GM12874 (cell line): ENCODE data around the gene ZBED1.

Experiments
- TF ChIP-seq, protein P1 (sequence below): IDR thresholded peaks from 2 replicates; pipeline ENCODE4 v1.5.1; 2011; ENCODE audit warnings: low read depth, mild to moderate bottlenecking, control low read depth, low read length, moderate library complexity; ENCODE audit not compliant: insufficient read depth

Gene ZBED1

DNA sequence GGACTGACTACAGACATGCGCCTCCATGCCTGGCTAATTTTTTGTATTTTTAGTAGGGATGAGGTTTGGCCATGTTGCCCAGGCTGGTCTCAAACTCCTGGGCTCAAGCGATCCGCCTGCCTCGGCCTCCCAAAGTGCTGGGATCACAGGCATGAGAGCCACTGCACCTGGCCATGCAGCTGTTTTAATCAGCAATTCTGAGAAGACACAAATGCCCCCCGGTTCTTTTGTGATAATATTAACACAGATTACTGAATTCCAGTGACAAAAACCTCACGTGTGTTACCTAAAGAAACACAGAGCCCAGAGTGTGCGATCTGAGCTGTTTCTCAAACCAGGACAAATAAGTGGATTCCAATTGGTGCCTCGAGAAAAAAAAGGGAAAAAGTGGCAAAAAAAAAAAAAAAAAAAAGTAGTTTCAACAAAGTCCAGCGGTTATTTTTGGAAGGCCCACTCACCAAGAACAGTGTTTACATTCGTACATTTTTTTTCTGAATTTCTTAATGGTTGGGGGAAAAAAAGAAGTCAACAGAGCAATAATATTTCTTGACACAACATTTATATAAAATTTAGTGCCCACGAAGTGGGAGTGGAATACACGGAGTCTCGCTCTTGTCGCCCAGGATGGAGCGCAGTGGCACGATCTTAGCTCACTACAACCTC is 17.2 kb downstream of the ZBED1 start:
- TF ChIP-seq, protein P1, sequence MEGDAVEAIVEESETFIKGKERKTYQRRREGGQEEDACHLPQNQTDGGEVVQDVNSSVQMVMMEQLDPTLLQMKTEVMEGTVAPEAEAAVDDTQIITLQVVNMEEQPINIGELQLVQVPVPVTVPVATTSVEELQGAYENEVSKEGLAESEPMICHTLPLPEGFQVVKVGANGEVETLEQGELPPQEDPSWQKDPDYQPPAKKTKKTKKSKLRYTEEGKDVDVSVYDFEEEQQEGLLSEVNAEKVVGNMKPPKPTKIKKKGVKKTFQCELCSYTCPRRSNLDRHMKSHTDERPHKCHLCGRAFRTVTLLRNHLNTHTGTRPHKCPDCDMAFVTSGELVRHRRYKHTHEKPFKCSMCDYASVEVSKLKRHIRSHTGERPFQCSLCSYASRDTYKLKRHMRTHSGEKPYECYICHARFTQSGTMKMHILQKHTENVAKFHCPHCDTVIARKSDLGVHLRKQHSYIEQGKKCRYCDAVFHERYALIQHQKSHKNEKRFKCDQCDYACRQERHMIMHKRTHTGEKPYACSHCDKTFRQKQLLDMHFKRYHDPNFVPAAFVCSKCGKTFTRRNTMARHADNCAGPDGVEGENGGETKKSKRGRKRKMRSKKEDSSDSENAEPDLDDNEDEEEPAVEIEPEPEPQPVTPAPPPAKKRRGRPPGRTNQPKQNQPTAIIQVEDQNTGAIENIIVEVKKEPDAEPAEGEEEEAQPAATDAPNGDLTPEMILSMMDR, result no peak

DNA sequence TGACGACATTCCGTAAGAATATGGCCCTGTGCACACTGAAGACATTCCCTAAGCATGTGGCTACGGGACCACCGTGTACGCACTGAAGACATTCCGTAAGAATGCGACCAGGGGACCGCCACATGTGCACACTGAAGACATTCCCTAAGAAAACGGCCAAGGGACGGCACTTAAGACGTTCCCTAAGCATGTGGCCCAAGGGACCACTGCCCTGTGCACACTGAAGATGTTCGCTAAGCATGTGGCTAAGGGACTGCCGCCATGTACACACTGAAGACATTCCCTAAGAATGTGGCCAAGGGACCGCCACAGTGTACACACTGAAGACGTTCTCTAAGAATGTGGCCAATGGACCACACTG is 21.4 kb downstream of the ZBED1 start:
- TF ChIP-seq, protein P1, result no peak

DNA sequence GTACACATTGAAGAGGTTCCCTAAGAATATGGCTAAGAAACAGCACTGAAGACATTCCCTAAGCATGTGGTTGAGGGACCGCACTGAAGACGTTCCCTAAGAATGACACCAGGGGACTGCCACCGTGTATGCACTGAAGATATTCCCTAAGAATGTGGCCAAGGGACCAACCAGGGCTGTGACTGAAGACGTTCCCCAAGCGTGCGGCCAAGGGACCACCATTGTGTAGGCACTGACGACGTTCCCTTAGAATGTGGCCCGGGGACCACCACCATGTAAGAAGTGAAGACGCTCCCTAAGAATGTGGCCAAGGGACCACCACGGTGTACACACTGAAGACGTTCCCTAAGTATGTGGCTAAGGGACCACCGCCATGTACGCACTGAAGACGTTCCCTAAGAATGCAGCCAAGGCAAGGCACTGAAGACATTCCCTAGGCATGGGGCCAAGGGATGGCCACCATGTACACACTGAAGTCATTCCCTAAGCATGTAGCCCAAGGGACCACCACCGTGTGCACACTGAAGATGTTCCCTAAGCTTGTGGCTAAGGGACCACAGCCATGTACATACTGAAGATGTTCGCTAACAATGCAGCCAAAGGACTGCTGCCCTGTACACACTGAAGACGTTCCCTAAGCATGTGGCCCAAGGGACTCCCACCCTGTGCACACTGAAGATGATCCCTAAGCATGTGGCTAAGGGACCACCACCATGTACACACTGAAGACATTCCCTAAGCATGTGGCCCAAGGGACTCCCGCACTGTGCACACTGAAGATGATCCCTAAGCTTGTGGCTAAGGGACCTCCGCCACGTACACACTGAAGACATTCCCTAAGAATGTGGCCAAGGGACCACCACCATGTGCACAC is 22.0 kb downstream of the ZBED1 start:
- TF ChIP-seq, protein P1, result no peak

DNA sequence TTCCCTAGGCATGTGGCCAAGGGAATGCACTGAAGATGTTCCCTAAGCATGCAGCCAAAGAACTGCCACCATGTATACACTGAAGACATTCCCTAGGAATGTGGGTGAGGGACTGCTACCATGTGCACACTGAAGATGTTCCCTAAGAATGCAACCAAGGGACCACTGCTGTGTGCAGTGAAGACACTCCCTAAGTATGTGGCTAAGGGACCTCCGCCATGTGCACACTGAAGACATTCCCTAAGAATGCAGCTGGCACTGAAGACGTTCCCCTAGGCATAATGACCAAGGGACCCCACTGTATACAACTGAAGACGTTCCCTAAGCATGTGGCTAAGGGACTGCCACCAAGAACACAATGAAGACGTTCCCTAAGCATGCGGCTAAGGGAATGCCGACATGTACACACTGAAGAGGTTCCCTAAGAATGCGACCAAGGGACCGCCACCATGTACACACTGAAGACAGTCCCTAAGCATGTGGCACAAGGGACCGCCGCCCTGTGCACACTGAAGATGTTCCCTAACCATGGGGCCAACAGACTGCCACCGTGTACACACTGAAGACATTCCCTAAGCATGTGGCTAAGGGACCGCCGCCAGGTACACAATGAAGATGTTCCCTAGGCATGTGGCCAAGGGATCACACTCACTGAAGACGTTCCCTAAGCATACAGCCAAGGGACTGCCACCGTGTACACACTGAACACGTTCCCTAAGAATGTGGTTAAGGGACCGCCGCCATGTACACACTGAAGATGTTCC is 25.6 kb downstream of the ZBED1 start:
- TF ChIP-seq, protein P1, result no peak

DNA sequence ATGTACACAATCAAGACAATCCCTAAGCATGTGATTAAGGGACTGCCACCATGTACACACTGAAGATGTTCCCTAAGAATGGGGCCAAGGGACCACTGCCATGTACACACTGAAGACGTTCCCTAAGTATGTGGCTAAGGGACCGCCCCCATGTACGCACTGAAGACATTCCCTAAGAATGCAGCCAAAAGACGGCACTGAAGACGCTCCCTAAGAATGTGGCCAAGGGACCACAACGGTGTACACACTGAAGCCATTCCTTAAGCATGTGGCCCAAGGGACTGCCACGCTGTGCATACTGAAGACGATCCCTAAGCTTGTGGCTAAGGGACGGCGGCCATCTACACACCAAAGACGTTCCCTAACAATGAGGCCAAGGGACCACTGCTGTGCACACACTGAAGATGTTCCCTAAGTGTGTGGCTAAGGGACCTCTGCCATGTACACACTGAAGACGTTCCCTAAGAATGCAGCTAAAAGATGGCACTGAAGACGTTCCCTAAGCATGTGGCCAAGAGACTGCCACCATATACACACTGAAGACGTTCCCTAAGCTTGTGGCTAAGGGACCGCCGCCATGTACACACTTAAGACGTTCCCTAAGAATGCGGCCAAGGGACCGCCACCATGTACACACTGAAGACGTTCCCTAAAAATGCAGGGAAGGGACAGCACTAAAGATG is 26.4 kb downstream of the ZBED1 start:
- TF ChIP-seq, protein P1, result no peak

DNA sequence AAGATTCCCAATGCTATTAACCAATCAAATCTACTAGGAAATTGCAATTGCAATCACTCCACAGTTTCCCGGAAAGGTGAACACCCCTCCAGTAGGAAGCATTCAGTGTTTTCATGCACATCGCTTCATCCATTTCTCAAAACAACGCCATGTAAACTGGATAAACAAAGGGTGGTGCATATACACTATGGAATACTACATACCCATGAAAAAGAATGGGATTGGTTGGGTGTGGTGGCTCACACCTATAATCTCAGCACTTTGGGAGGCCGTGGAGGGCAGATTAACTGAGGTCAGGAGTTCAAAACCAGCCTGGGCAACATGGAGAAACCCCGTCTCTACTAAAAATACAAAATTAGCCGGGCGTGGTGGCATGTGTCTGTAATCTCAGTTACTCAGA is 29.1 kb downstream of the ZBED1 start:
- TF ChIP-seq, protein P1, result no peak
